ENCODE measurements around the gene SPARC. TPM values are rescaled to one million over a fixed set of nuclear protein-coding genes. Genes with fewer than 3 reads are reported as not detected.
"Not testable (repeated sequence)": the region's sequence is repeated elsewhere in the genome, so short reads cannot be mapped to it uniquely, and the experiment has no call there.

Gene SPARC, protein sequence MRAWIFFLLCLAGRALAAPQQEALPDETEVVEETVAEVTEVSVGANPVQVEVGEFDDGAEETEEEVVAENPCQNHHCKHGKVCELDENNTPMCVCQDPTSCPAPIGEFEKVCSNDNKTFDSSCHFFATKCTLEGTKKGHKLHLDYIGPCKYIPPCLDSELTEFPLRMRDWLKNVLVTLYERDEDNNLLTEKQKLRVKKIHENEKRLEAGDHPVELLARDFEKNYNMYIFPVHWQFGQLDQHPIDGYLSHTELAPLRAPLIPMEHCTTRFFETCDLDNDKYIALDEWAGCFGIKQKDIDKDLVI
- 483 TPM for total RNA-seq

DNA sequence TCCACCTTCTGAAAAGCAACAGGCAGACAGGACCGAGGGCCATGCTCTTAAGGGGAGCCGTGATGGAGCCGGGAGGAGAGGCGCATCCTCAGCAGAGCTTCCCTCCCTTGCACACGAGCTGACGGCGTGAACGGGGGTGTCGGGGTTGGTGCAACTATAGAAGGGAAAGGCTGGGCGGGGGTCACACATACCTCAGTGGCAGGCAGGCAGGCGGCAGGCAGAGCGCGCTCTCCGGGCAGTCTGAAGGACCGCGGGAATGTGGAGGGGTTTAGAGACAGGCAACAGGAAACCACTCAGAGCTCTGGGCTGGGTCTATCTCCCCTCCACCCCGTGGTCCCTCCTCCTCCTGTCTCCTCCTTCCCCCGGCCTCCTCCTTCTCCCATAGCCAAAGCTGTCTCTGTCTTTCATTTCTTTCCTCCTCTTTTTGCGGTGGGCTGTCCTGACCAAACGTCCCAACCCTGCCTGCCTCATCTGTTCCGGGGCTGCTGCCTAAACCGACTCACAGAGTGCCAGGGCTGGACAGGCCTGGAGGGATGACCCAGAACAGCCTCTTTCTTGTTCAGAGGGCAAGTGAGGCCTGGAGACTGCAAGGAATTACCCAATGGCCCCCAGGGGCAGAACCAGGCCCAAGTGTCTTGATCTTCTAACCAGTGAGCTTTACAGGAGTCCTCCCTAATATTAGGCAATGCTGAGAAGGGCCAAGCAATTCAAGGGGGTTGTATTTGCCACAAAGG is at the start of gene SPARC:
SPARC (minus strand) TSS at position 242 of the 734 bp plus-strand sequence. CDS start 10,727 bp downstream, outside the sequence.
- peak; percentile 82 for DNase-seq (ENCODE audit: low spot score)

DNA sequence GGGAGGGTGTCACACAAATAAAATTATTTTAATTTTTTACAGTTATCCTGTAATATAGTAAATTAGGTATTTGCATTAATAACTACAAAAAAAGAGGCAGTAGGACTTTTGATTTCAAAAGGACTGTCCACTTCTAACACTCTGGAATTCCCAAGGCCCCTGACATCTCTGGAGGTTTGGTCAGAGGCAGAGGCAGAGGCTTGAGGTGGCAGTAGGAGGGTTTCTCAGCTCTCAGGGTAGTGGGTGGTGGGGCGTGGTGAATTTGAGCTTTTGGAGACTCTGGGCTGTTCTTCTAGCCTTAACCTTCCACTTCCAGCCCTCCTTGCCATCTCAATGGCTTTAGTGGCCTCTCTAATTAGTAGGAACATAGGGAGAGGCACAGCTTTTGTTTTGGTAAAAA is 48.9 kb upstream of the SPARC start:
- no peak for DNase-seq (ENCODE audit: low spot score)

DNA sequence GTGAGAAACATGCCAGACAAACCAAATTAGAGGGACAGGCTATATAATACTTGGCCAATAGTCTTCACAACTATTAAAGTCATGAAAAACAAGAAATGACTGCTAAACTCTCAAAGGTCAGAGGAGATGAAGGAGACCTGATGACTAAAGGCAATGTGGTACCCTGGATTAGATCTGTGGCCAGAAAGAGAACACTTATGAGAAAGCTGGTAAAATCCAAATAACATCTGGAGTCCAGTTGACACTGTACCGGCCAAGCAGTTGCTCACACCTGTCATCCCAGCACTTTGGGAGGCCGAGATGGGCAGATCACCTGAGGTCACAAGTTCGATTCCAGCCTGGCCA is 47.3 kb upstream of the SPARC start:
- DNase-seq (ENCODE audit: low spot score) = no peak

DNA sequence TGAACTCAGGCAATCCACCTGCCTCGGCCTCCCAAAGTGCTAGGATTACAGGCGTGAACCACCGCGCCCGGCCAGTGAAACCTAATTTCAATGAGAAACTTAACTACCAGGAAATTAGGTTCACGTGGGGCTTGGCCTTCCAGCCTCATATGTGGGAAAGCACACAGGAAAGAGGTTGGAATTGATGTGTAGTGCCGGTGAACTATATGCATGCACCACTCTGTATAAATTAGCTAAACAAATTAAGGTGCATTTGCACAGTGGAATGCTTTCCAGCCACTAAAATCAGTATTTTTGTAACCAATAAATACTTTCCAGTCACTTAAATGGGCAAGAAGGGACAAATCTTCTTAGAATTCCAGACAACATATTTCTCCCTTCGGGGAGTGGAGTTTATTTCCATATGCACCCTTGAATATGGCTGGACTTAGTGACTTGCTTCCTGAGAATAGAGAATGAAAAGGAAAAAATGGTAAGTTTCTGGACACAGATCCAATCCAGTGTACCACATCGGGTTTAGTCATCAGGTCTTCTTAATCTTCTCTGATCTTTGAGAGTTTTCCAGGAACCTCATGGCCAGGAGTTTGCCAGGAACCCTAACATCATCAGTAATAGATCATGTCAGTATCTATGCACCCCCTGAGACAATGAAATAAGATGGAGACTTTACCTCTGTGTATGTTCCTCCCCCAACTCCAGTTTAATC is 46.8 kb upstream of the SPARC start:
- DNase-seq (ENCODE audit: low spot score) = no peak

DNA sequence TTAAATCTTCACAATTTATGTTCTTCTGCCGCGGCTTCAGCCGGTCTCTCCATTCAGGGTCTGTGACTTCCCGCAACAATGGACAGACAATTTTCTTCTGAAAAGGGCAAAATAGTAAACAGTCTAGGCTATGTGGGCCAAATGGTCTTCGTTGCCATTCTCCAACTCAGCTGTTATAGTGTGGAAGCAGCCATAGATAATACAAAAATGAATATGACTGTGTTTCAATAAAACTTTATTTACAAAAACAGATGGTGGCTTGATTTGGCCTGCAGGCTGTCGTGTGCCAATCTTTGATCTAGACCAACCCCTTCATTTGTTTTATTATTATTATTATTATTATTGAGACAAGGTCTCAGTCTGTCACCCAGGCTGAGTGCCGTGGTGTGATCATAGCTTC is 43.7 kb upstream of the SPARC start:
- DNase-seq (ENCODE audit: low spot score) = no peak

DNA sequence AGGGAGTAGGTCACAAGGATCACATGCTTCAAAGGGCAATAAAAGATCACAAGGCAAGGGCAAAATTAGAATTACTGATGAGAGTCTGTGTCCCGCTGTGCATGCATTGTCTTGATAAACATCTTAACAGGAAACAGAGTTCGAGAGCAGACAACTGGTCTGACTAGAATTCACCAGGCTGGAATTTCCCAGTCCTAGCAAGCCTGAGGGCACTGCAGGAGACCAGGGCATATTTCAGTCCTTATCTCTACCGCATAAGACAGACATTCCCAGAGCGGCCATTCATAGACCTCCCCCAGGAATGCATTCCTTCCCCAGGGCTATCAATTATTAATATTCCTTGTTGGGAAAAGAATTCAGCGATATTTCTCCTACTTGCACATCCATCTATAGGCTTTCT is 42.9 kb upstream of the SPARC start:
- DNase-seq (ENCODE audit: low spot score) = not testable (repeated sequence)

DNA sequence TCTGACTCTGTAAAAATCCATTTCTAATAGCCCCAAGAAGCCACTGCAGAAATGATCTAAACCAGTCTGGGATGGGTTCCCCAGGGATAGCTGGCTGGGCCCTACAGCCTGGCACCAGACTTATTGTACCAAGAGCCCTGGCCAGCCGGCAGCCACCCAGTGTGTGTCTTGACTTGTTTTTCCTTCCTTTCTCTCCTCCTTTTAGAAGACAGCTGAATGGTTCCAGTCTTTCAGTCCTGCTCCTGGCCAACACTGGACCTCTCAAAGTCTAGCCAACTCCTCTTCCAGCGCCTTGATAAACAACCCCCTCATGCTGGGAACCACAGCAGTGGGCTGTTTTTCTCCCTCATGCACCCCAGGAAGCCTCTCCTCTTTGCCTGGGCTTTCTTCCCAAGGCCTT is 37.6 kb upstream of the SPARC start:
- no peak for DNase-seq (ENCODE audit: low spot score)

DNA sequence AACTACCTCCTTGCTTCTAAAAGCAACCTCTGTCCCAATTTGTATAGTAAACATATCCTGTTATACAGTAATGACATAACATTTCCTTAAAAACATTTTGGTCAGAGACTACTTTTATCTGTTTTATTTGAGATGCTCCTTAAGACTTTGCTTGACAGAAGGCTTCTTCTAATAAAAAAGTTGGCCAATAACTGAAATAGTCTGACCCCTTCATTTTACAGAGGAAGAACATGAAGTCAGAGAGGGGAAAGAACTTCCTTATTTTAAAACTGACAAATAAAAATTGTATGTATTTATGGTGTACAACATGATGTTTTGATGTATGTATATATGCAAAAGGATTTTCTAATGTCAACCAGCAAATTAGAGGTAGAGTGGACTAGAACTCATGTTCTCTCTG is 35.8 kb upstream of the SPARC start:
- DNase-seq (ENCODE audit: low spot score) = no peak

DNA sequence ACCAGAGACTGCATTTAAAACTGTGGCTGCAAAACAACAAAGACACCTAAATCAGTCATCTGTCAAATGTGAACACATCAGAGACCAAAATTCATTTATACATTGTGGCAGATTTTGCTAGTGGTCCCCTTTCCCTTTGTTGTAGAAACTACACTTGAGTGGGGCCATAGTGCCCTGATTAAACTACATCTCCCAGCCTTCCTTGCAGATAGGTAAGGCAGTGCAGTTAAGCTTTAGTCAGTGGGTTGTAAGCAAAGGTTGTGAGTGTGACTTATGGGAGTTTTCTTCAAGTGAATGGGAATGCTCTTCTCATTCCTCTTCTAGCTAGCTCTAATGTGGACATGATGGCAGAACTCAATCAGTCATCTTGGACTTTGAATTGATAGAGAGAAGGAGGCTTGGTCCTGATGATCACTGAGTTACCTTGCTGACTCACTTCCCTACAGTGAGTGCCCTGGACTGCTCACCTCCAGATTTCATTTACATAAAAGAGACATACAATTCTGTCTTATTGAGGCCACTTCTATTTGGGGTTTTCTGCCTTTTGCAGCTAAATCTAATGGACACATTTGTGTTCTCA is 35.2 kb upstream of the SPARC start:
- no peak for DNase-seq (ENCODE audit: low spot score)

DNA sequence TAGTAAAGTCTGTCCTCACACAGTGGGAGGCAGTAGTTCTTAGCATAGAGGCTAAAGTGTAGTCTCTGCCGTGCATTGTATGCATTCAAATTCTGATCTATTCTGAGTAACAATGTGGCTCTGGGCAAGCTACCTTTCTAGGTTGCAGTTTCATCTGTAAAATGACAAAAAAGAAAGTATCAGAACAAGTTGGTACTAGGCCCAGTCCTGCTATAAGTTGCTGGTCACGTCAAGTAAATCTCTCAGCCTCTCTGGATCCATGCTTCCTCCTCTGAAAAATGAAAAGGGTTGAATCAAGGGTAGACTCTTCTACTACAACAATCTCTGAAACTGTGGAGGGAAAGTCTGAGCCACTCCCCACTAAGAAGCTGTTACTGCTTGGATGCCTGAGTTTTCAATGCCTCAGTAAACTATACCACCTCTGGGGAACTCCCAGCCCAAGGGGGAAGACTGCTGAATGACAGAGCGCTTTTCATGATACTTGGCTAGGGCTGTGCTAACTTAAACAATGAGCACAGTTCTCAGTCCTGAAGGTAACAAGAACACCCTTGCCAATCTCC is 34.5 kb upstream of the SPARC start:
- no peak for DNase-seq (ENCODE audit: low spot score)

DNA sequence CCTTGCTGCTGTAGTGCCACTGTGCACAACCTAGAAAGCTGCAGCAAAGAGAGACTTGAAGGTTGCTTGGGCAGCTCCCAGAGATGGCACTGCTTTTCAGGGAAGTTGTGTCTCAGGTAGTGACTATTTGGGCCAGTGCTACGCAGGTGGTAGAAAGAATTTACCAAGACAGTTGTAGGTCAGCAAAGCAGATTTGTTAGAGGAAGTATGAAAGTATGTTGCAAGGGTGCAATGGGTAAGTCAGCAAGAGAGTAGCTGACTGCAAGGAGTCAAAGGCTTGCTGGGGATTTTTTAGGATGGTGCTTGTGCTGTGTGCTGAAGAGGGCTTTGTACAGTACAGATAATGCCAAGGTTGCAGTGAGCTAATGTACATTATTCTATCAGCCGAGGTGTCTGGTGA is 33.5 kb upstream of the SPARC start:
- no peak for DNase-seq (ENCODE audit: low spot score)

DNA sequence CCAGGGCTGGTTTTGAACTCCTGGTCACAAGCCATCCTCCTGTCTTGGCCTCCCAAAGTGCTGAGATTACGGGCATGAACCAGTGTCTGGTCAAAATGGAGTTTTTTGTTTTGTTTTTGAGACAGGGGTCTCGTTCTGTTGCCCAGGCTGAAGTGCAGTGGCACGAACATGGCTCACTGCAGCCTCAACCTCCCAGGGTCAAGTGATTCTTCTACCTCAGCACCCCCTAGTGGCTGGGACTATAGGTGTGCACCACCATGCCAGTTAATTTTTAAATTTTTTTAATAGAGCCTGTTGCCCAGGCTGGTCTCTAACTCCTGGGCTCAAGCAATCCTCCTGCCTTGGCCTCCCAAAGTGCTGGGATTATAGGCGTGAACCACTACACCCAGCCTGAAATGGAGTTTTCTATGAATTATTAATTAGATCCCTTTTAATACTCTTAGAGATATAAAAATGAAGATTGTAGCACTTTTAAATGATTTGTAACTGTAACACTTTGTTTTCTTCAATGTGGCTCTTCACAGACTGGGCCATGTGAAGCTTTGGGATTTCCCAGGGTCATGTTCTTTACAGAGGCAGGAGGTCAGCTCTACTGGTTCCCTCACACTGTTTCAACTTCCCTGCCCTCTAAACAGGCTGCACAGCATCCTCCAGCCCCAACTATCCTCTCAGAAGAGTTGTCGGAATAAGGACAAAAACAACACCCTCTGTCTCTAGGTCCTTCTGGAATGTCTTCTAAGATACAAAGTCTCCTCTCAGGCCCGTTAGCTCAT is 32.7 kb upstream of the SPARC start:
- DNase-seq (ENCODE audit: low spot score) = no peak

DNA sequence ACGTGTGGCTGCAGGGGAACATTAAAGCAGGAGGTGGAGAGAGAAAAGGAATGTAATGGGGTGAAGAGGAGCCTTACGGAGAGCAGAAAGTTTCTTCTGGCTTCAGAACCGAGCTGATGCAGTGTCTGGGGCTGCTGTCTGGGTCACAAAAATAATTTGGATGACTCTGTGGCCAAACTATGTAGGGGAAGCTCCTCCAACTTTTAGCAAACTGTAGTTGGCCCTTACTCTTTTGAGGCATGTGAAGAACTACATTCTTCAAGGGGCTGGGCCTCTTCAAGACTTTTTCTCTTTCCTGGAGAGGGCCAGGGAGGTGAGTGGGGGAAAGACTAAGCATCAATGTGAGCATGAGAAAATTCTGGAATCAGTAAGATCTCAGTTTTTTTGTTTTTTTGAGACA is 31.9 kb upstream of the SPARC start:
- DNase-seq (ENCODE audit: low spot score) = no peak

DNA sequence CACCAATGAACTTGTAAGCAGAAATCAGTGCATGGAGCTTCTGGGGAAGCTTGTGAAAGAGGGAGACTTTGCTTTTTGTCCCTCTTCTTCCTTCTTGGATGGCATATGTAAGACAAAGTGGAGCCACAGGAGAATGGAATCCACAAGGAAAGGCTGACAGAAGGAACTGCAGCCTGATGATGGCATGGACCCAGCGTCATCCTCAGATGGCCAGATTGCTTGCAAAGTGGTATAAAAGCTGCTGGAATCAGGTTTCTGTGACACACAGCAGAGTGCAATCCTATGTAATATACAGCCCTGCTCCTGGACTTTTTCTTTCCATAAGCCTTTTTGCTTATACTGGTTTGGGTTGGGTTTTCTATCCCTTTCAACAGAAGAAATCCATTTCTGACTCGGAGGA is 31.4 kb upstream of the SPARC start:
- DNase-seq (ENCODE audit: low spot score) = no peak

DNA sequence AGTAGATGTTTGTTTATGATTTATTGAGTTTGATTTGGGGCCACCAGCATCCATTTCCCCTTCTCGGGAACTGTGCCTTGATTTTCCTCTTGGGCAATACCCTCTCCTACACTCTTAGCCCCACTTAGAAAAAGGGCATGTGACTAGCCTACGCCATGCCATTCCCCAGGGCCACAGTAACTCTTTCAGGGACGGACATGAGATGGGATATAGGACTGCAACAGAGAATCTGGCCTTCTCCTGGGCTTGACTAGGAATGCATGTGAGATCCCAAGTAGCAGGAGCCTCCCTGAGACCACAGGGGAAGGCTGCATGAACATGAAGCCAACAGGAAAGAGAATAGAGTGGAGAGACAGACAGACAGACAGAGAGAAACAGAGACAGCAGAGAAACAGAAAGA is 30.7 kb upstream of the SPARC start:
- DNase-seq (ENCODE audit: low spot score) = no peak

DNA sequence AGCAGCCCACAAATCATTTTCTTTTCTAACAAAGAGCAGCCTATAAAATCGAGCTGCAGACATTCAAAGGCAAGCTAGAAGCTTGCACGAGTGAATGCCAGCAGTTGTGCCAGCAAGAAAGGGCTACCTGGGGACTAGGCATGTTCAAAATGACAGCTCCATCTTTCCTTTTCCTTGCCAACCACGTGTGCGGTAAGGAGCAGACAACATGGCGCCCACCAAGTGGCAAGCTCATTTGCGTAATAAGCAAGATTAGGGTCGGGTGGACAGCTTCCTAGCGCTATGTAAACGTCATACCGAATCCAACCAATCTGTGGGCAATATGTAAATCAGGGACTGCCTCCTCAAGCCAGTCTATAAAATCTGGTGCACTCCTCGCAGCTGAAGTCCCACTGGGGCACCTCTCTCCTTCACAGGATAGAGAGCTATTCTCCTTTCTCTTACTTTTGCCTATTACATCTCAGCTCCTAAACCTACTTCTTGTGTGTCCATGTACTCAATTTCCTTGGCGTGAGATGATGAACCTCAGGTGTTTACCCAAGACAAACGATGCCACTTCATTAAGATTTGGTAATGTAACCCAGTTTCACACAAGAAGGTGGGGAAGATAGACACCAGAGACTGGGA is 22.5 kb upstream of the SPARC start:
- DNase-seq (ENCODE audit: low spot score) = no peak

DNA sequence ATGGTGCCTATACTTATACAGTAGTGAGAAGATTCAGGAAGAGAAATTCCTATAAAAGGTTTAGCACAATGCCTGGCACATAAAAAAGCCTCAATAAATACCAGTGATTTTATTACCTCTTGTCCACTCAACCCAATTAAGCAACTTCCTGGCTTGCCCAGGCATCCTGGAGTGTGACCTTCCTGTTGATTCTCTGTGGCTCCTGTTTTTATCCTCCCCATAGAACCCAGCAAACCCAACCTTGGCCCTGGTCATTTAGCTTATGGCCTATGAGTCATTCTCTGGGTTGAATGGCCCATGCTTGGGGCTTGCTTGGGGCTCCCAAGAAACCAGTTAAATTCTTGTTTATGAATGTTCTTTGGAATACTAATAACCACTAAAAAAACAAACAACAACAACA is 21.4 kb upstream of the SPARC start:
- DNase-seq (ENCODE audit: low spot score) = no peak

DNA sequence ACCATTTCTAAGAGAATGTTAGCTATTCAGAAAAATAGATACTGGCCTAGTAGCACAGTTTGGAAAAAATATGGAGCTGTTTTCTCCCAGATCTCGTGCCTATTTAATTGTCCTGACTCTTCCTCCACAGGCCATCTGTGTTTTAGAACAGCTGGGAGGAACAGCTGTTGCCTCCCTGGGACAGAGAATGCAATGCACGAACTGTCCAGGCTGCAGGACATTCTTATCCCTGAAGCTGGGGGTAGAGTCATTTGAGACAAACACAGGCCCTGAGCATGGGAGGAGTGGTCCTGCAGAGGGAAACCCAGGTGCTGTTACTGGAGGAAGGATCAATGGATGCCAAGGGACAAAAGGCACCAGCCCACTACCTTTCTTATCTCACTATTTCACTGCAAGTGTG is 20.9 kb upstream of the SPARC start:
- DNase-seq (ENCODE audit: low spot score) = no peak

DNA sequence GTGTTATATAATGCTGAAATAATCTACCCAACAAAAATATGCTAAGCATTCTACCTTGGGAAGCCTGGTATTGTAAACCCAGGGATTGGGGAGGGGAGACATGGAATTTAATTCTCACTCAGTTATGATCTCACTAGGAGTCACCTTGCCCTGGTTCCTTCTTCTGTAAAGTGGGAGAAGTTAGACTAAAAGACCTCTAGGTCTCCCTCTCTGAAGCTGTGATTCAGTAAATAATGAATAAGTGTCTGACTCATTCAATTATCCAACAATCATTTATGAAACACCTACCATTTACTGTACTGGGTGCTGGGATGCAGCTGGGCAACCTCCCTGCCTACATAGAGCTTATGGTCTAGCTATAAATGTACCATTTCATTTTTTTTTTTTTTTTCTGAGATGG is 20.2 kb upstream of the SPARC start:
- DNase-seq (ENCODE audit: low spot score) = no peak

DNA sequence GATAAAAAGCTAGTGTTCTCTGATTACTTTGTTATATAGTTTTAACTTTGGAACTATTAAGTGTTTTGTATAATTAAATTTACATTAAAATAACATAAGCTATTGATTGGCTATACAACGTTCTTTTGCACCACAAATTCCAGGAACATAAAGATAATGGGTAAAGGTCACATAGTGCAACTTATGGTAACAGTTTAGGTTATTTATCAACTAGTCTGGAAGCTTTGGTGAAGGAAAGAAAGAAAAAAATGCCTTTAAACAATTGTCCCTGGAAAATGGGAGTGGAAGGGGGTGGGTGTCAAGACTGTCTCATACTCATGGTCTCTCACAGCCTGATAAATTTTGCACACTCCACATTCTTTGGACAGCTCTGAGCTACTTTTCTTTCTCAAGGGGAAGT is 17.1 kb upstream of the SPARC start:
- DNase-seq (ENCODE audit: low spot score) = no peak

DNA sequence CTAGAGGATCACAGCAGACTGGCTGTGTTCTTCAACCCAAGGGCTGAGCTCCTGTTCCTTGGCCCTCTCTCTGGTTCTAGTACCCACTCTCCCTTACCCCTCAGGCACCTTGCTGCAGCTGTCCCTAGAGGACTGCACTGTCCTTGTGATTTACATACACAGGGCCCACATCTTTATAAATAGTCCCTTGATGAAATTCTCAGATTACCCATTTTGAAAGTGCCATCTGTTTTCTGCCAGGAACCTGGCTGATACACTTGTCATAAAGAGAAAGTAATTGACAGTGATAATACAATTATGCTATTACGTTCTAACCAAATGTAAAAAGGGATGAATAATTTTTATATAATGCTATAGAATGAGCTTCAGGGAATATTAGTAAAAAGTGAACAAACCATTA is 16.5 kb upstream of the SPARC start:
- DNase-seq (ENCODE audit: low spot score) = no peak

All from ureter (tissue), 1 donor.